Stomach (tissue), 4 donors: ENCODE measurements around the gene DMAC1.

Experiments
- EP300 ChIP-seq: sonication (generic); formaldehyde crosslinking; IDR thresholded peaks from one replicate; pipeline ENCODE4 v1.6.1; 2017; ENCODE audit warnings: antibody characterized with exemption
- POLR2A ChIP-seq, 4 donors: fragments of 450-650 bp; IDR thresholded peaks; one replicate each; pipeline ENCODE4 v1.6.1; 2016; ENCODE audit warnings: antibody characterized with exemption in 4 of 4, control low read depth in 2 of 4, mild to moderate bottlenecking in 1 of 4, moderate library complexity in 1 of 4
- POLR2AphosphoS5 ChIP-seq, 3 donors: sonication (generic); formaldehyde crosslinking; IDR thresholded peaks; one replicate each; pipeline ENCODE4 v1.6.1; 2016; ENCODE audit warnings: antibody characterized with exemption in 3 of 3
- TF ChIP-seq, protein P1 (sequence below), 7 experiments: fragments of 450-650 bp in 4 of 7; fragments of 200-600 bp in 3 of 7; sonication (generic) in 3 of 7; IDR thresholded peaks; one replicate each; pipeline ENCODE4 v1.5.1; 2016 to 2019; ENCODE audit warnings: antibody characterized with exemption in 7 of 7, control low read depth in 2 of 7, mild to moderate bottlenecking in 1 of 7

- TF ChIP-seq POLR2AphosphoS5 (IDR thresholded peaks at IDR 0.05) (no peak), POLR2A (IDR thresholded peaks at IDR 0.05) (no peak), EP300 (no peak)
- TF ChIP-seq, protein P1, sequence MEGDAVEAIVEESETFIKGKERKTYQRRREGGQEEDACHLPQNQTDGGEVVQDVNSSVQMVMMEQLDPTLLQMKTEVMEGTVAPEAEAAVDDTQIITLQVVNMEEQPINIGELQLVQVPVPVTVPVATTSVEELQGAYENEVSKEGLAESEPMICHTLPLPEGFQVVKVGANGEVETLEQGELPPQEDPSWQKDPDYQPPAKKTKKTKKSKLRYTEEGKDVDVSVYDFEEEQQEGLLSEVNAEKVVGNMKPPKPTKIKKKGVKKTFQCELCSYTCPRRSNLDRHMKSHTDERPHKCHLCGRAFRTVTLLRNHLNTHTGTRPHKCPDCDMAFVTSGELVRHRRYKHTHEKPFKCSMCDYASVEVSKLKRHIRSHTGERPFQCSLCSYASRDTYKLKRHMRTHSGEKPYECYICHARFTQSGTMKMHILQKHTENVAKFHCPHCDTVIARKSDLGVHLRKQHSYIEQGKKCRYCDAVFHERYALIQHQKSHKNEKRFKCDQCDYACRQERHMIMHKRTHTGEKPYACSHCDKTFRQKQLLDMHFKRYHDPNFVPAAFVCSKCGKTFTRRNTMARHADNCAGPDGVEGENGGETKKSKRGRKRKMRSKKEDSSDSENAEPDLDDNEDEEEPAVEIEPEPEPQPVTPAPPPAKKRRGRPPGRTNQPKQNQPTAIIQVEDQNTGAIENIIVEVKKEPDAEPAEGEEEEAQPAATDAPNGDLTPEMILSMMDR (IDR thresholded peaks at IDR 0.05): no peak
Observed at GRCh38 chr9:7802666-7803065, 3.1 kb upstream of the DMAC1 start.
